Measurements from ENCODE around the gene DAP3. TPM values are rescaled to one million over a fixed set of nuclear protein-coding genes. Genes with fewer than 3 reads are reported as not detected.

The DAP3 gene
- total RNA-seq, 1 donor from 2014 or later = 31.2 TPM

GRCh38 chr1:155769257-155769656 lies 80.4 kb downstream of the DAP3 start:
- peak in 1 of 2 donors; percentile 5 for DNase-seq (ENCODE audit: low read depth in 2 of 2)

DNA sequence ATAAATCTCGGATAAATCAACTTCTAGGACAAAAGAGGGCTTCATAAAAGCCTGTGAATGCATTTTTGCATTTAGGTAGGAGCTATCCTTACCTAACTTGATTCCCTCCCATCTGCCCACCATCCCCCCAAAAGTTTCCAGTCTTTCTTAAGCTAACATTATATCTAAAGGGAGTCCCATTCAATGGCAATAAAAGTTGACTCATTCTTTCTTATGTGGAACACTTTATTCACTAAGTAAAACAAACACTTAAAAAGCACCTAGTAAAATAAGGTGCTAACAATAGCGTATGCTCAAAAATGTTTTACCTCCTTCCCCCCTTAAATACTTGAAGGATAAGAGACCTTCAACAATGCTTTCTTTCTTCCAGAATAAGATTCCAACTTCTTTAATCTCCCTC lies 84.3 kb downstream of the DAP3 start:
- DNase-seq (ENCODE audit: low read depth in 2 of 2) = no peak

GRCh38 chr1:155776414-155776813 lies 87.5 kb downstream of the DAP3 start:
- peak in 1 of 2 donors; percentile 10 for DNase-seq (ENCODE audit: low read depth in 2 of 2)

- DNase-seq (ENCODE audit: low read depth in 2 of 2) = no peak
These were observed 88.7 kb downstream of the DAP3 start for GRCh38 chr1:155777582-155777981.

Other genes starting within 250 kb of the DAP3 start
- 12.0 and 17.9 TPM in 2 replicates for gene ASH1L, start 126.3 kb upstream of the DAP3 start, total RNA-seq
- gene MSTO1, start 78.9 kb upstream of the DAP3 start, total RNA-seq = 11.1 and 14.1 TPM in 2 replicates
- 21.8 and 85.3 TPM in 2 replicates for gene YY1AP1, start 317 bp upstream of the DAP3 start, total RNA-seq
- gene GON4L, start 168.1 kb downstream of the DAP3 start, total RNA-seq = 14.6 and 27.4 TPM in 2 replicates
- 15.5 and 24.6 TPM in 2 replicates for gene SYT11, start 170.5 kb downstream of the DAP3 start, total RNA-seq
- gene RIT1, start 222.3 kb downstream of the DAP3 start, total RNA-seq = 19.0 and 26.0 TPM in 2 replicates
- 9.4 and 13.5 TPM in 2 replicates for gene KHDC4, start 245.3 kb downstream of the DAP3 start, total RNA-seq

All from lung microvascular endothelial cell (primary cell).